Endothelial cell of umbilical vein (primary cell): ENCODE data around the gene NUP205. TPM values are rescaled to one million over a fixed set of nuclear protein-coding genes. Genes with fewer than 3 reads are reported as not detected.

Experiments
- BruUV-seq: library from RNA; stranded (reverse); fragments of 400-500 nt; replicated peaks from 2 replicates; lab custom pipeline; 2021; lab: Mats Ljungman, UMichigan
- CTCF ChIA-PET: fragments of 300-600, 350-600 bp; sonication (Branson Sonifier 250); formaldehyde crosslinking; loops from one replicate; lab custom pipeline; 2021; ENCODE audit warnings: antibody characterized with exemption, inconsistent platforms; lab: Charles Lee
- POLR2A ChIA-PET: fragments of 300-600, 350-600 bp; sonication (Branson Sonifier 250); formaldehyde crosslinking; loops from one replicate; lab custom pipeline; 2021; ENCODE audit warnings: antibody characterized with exemption, inconsistent platforms; lab: Charles Lee
- DNase-seq: peaks from one replicate; pipeline ENCODE4 v3.0.0-alpha.2; 2011; ENCODE audit warnings: low read depth, low spot score
- FAIRE-seq: peaks from 2 replicates; lab custom pipeline; 2011; peaks lifted over from hg19 to GRCh38; lab: Jason Lieb, UNC
- H2AFZ ChIP-seq: 2 replicates; pipeline ENCODE4 v1.6.0; 2012; ENCODE audit warnings: low read depth, low read length, control low read depth, inconsistent platforms
- H3K27ac ChIP-seq: 2 replicates; pipeline ENCODE4 v1.5.1; 2011; ENCODE audit warnings: low read depth, mild to moderate bottlenecking, control low read depth, low read length, moderate library complexity; ENCODE audit not compliant: insufficient read depth
- H3K27me3 ChIP-seq, 2 experiments: 2 replicates each; pipeline versions ENCODE4 v1.6.0 to v1.6.1; 2011; ENCODE audit warnings: low read length in 2 of 2, mixed read lengths in 1 of 2; ENCODE audit not compliant: control insufficient read depth in 2 of 2, insufficient read depth in 2 of 2
- H3K36me3 ChIP-seq, 2 experiments: 2 replicates in 1 of 2; 3 replicates in 1 of 2; pipeline ENCODE4 v1.5.1; 2011; ENCODE audit warnings: low read length in 2 of 2, mild to moderate bottlenecking in 1 of 2, moderate library complexity in 1 of 2; ENCODE audit not compliant: control insufficient read depth in 2 of 2, insufficient read depth in 2 of 2; ENCODE audit errors: extremely low read depth in 1 of 2
- H3K4me1 ChIP-seq: 3 replicates; pipeline ENCODE4 v1.5.1; 2011; ENCODE audit warnings: mild to moderate bottlenecking, low read length; ENCODE audit not compliant: control insufficient read depth, insufficient read depth; ENCODE audit errors: extremely low read depth
- H3K4me2 ChIP-seq: 2 replicates; pipeline ENCODE4 v1.6.1; 2011; ENCODE audit warnings: low read length, control low read depth, mixed read lengths; ENCODE audit not compliant: insufficient read depth
- H3K4me3 ChIP-seq, 3 experiments: fragments of 200-600 bp in 1 of 3; sonication (generic), shearing (Covaris generic) in 1 of 3; replicated peaks in 1 of 3; 2 replicates each; pipeline ENCODE4 v1.5.1; 2011 to 2016; ENCODE audit warnings: control low read depth in 3 of 3, low read length in 3 of 3, mild to moderate bottlenecking in 2 of 3, inconsistent platforms in 1 of 3, low read depth in 1 of 3, moderate library complexity in 1 of 3; ENCODE audit not compliant: insufficient read depth in 1 of 3
- H3K79me2 ChIP-seq: 2 replicates; pipeline ENCODE4 v1.6.0; 2012; ENCODE audit warnings: low read length, inconsistent platforms; ENCODE audit not compliant: control insufficient read depth, insufficient read depth
- H3K9ac ChIP-seq: replicated peaks from 2 replicates; pipeline ENCODE3; 2011; ENCODE audit warnings: low read length, control low read depth; ENCODE audit not compliant: insufficient read depth; ENCODE audit errors: extremely low read depth
- H3K9me1 ChIP-seq: replicated peaks from 3 replicates; pipeline ENCODE4 v1.6.0; 2011; ENCODE audit warnings: mild to moderate bottlenecking, low read length; ENCODE audit not compliant: control insufficient read depth, insufficient read depth; ENCODE audit errors: extremely low read depth
- H3K9me3 ChIP-seq: replicated peaks from 2 replicates; pipeline ENCODE4 v1.5.1; 2012; ENCODE audit warnings: low read length, inconsistent platforms; ENCODE audit not compliant: control insufficient read depth, insufficient read depth
- H4K20me1 ChIP-seq: replicated peaks from 2 replicates; pipeline ENCODE3; 2011; ENCODE audit warnings: mild to moderate bottlenecking, low read length; ENCODE audit not compliant: control insufficient read depth, insufficient read depth; ENCODE audit errors: extremely low read depth
- EZH2 ChIP-seq: IDR thresholded peaks from 2 replicates; pipeline ENCODE4 v1.6.1; 2012; ENCODE audit warnings: borderline replicate concordance, low read depth, mild to moderate bottlenecking, moderate library complexity, low read length, inconsistent platforms; ENCODE audit not compliant: severe bottlenecking
- FOS ChIP-seq: IDR thresholded peaks from 2 replicates; pipeline ENCODE4 v1.6.1; 2011; ENCODE audit warnings: mild to moderate bottlenecking, low read length, moderate library complexity, borderline replicate concordance; ENCODE audit not compliant: insufficient read depth
- GATA2 ChIP-seq: IDR thresholded peaks from 2 replicates; pipeline ENCODE4 v1.7.0; 2011; ENCODE audit warnings: low read depth, mild to moderate bottlenecking, moderate library complexity, mixed read lengths, low read length; ENCODE audit not compliant: insufficient read length, insufficient read depth
- JUN ChIP-seq: IDR thresholded peaks from 2 replicates; pipeline ENCODE4 v1.6.1; 2011; ENCODE audit warnings: borderline replicate concordance, low read depth; ENCODE audit not compliant: insufficient read length, insufficient read depth
- MAX ChIP-seq: IDR thresholded peaks from 2 replicates; pipeline ENCODE4 v1.6.1; 2011; ENCODE audit not compliant: insufficient read depth, insufficient read length
- MYC ChIP-seq: IDR thresholded peaks from one replicate; pipeline ENCODE4 v1.6.1; 2011; ENCODE audit warnings: mild to moderate bottlenecking, low read depth, low read length
- POLR2A ChIP-seq: IDR thresholded peaks from 2 replicates; pipeline ENCODE4 v1.6.1; 2012; ENCODE audit warnings: low read depth, mild to moderate bottlenecking, control low read depth, low read length
- POLR2AphosphoS5 ChIP-seq: IDR thresholded peaks from 2 replicates; pipeline ENCODE4 v1.6.1; 2012; ENCODE audit warnings: low read depth, mild to moderate bottlenecking, control low read depth, low read length, moderate library complexity; ENCODE audit not compliant: insufficient read depth
- dilution Hi-C: fragments of 300-500 bp; cut with MboI; formaldehyde crosslinking; loops from one replicate; pipeline ENCODE4 v1.15.0; 2019; ENCODE audit warnings: low sequenced_read_pairs; ENCODE audit not compliant: extremely low pct_ligation_motif_present
- intact Hi-C: fragments of 100-400 bp; cut with micrococcal nuclease; formaldehyde crosslinking; loops from one replicate; pipeline ENCODE4 v1.10.0; 2022
- polyA plus RNA-seq, 4 experiments: library from polyadenylated mRNA; depleted of rRNA in 3 of 4; stranded (reverse) in 3 of 4; unstranded in 1 of 4; fragments of >200 nt; gene quantifications; 2 replicates each; pipeline versions ENCODE4 v1.2.1 to v1.2.3, GENCODE V29; 2011 to 2012; ENCODE audit warnings: missing spikeins in 1 of 4
- total RNA-seq: library from RNA; stranded (reverse); gene quantifications from 2 replicates; pipeline ENCODE4 v1.2.3, GENCODE V29; 2021
- TF ChIP-seq, protein P1 (sequence below), 2 donors: IDR thresholded peaks; 1 replicate in 1 of 2; 2 replicates in 1 of 2; pipeline ENCODE4 v1.5.1; 2011; ENCODE audit warnings: low read length in 2 of 2, mild to moderate bottlenecking in 2 of 2, moderate library complexity in 2 of 2, control low read depth in 1 of 2, inconsistent platforms in 1 of 2, low read depth in 1 of 2; ENCODE audit not compliant: insufficient read depth in 1 of 2; ENCODE audit errors: extremely low read depth in 1 of 2

The NUP205 gene
- total and polyA plus RNA-seq, 2 donors (not counting 3 experiments of a cell fraction or from before 2014, with no cell fraction given), result 48.8 to 81.3 TPM

GRCh38 chr7:135519871-135520270 is 37.8 kb upstream of the NUP205 start:
- intact Hi-C loops, result no loop called here
- CTCF ChIA-PET, result interaction anchor here (0.5 to 1.5 kb wide), 7 partner anchors 9 to 288 kb away, joined by 3 to 5 read pairs (median 3); no protein-coding TSS in a partner anchor

More at GRCh38 chr7:135519871-135520270, 37.8 kb upstream of the NUP205 start:
- no peak overlapping the region for H3K4me2 ChIP-seq
- no TSS peak for BruUV-seq
- POLR2A ChIA-PET, result no interaction called here
- no peak for FAIRE-seq
- no peak overlapping the region for H3K27ac ChIP-seq
- H3K36me3 ChIP-seq, result no peaks in the 10 kb centered on the region
- TF ChIP-seq MYC, result no peak
- TF ChIP-seq EZH2, result no peak
- no peak for TF ChIP-seq POLR2AphosphoS5
- TF ChIP-seq, protein P1, sequence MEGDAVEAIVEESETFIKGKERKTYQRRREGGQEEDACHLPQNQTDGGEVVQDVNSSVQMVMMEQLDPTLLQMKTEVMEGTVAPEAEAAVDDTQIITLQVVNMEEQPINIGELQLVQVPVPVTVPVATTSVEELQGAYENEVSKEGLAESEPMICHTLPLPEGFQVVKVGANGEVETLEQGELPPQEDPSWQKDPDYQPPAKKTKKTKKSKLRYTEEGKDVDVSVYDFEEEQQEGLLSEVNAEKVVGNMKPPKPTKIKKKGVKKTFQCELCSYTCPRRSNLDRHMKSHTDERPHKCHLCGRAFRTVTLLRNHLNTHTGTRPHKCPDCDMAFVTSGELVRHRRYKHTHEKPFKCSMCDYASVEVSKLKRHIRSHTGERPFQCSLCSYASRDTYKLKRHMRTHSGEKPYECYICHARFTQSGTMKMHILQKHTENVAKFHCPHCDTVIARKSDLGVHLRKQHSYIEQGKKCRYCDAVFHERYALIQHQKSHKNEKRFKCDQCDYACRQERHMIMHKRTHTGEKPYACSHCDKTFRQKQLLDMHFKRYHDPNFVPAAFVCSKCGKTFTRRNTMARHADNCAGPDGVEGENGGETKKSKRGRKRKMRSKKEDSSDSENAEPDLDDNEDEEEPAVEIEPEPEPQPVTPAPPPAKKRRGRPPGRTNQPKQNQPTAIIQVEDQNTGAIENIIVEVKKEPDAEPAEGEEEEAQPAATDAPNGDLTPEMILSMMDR (IDR thresholded peaks at IDR 0.05; ENCODE audit: extremely low read depth in 1 of 2, insufficient read depth in 1 of 2, low read depth in 1 of 2, low read length in 2 of 2), result no peak
- no peak for TF ChIP-seq MAX
- no peak for TF ChIP-seq GATA2
- no peak for TF ChIP-seq FOS
- TF ChIP-seq POLR2A, result no peak
- no peak for TF ChIP-seq JUN
- H3K9ac ChIP-seq, result no peak overlapping the region
- H3K9me1 ChIP-seq, result no peaks in the 10 kb centered on the region
- no peaks in the 10 kb centered on the region for H3K4me1 ChIP-seq
- H3K9me3 ChIP-seq, result no peaks in the 10 kb centered on the region
- no peak for DNase-seq
- H3K79me2 ChIP-seq, result no peaks in the 10 kb centered on the region
- H2AFZ ChIP-seq, result no peak overlapping the region
- dilution Hi-C loops, result no loop called here
- no peaks in the 10 kb centered on the region for H3K27me3 ChIP-seq
- no peak overlapping the region for H3K4me3 ChIP-seq
- no peaks in the 10 kb centered on the region for H4K20me1 ChIP-seq
